ENCODE results near the gene EEFSEC.

The EEFSEC gene

GRCh38 chr3:128341659-128342395 is 188.5 kb downstream of the EEFSEC start:
- TF ChIP-seq CTCF (IDR thresholded peaks at IDR 0.05; ENCODE audit: extremely low read depth, missing control alignments), result no peak
- no peak for DNase-seq (ENCODE audit: low spot score)

- no peak for TF ChIP-seq CTCF (IDR thresholded peaks at IDR 0.05; ENCODE audit: extremely low read depth, missing control alignments)
- DNase-seq (ENCODE audit: low spot score), result no peak
Observed at GRCh38 chr3:128342701-128343180, 189.5 kb downstream of the EEFSEC start.

- TF ChIP-seq CTCF (IDR thresholded peaks at IDR 0.05; ENCODE audit: extremely low read depth, missing control alignments), result no peak
- DNase-seq (ENCODE audit: low spot score), result no peak
Observed at GRCh38 chr3:128343287-128344051, 190.2 kb downstream of the EEFSEC start.

GRCh38 chr3:128344052-128344735 is 190.9 kb downstream of the EEFSEC start:
- no peak for TF ChIP-seq CTCF (IDR thresholded peaks at IDR 0.05; ENCODE audit: extremely low read depth, missing control alignments)
- DNase-seq (ENCODE audit: low spot score), result no peak

- DNase-seq (ENCODE audit: low spot score), result no peak
- no peak for TF ChIP-seq CTCF (IDR thresholded peaks at IDR 0.05; ENCODE audit: extremely low read depth, missing control alignments)
Observed at GRCh38 chr3:128345196-128345595, 191.9 kb downstream of the EEFSEC start.

- DNase-seq (ENCODE audit: low spot score), result no peak
- no peak for TF ChIP-seq CTCF (IDR thresholded peaks at IDR 0.05; ENCODE audit: extremely low read depth, missing control alignments)
Observed at GRCh38 chr3:128346562-128346961, 193.3 kb downstream of the EEFSEC start.

- TF ChIP-seq CTCF (IDR thresholded peaks at IDR 0.05; ENCODE audit: extremely low read depth, missing control alignments), result no peak
- no peak for DNase-seq (ENCODE audit: low spot score)
Observed at GRCh38 chr3:128347282-128347681, 194.0 kb downstream of the EEFSEC start.

All from GM20000 (cell line).